Tibial artery (tissue), 4 donors: ENCODE results near the gene BTBD19.
"Not testable (repeated sequence)": the region's sequence is repeated elsewhere in the genome, so short reads cannot be mapped to it uniquely, and the experiment has no call there.

Experiments
- DNase-seq, 2 donors: peaks; one replicate each; pipeline ENCODE4 v3.0.0-alpha.2; 2019
- H3K27ac ChIP-seq, 2 donors: fragments of 200-600 bp; sonication (generic) in 1 of 2; 1 replicate in 1 of 2; 2 replicates in 1 of 2; pipeline ENCODE4 v1.5.1; 2018 to 2019; ENCODE audit warnings: mild to moderate bottlenecking in 1 of 2
- H3K27me3 ChIP-seq, 2 donors: fragments of 200-600 bp; sonication (generic) in 1 of 2; one replicate each; pipeline versions ENCODE4 v1.5.1 to v1.6.0; 2016 to 2019
- H3K36me3 ChIP-seq, 3 donors: fragments of 200-600 bp; sonication (generic) in 2 of 3; one replicate each; pipeline ENCODE4 v1.5.1; 2016 to 2019; ENCODE audit warnings: mild to moderate bottlenecking in 2 of 3
- H3K4me1 ChIP-seq, 4 donors: fragments of 200-600 bp; sonication (generic) in 2 of 4; 1 replicate in 3 of 4; 2 replicates in 1 of 4; pipeline ENCODE4 v1.5.1; 2016 to 2019
- H3K4me3 ChIP-seq, 2 donors: fragments of 200-600 bp; sonication (generic) in 1 of 2; 1 replicate in 1 of 2; 2 replicates in 1 of 2; pipeline ENCODE4 v1.5.1; 2018 to 2019; ENCODE audit warnings: mild to moderate bottlenecking in 2 of 2
- H3K9me3 ChIP-seq, 3 donors: fragments of 200-600 bp; sonication (generic) in 1 of 3; one replicate each; pipeline ENCODE4 v1.5.1; 2016 to 2019
- CTCF ChIP-seq, 2 experiments: fragments of 200-600 bp in 1 of 2; fragments of 450-650 bp in 1 of 2; IDR thresholded peaks; one replicate each; pipeline ENCODE4 v1.5.1; 2017 to 2019; ENCODE audit warnings: antibody characterized with exemption in 2 of 2, mild to moderate bottlenecking in 1 of 2, moderate library complexity in 1 of 2
- intact Hi-C: fragments of 100-400 bp; cut with DNase I; formaldehyde crosslinking; loops from one replicate; pipeline ENCODE4 v1.15.0; 2023; ENCODE audit warnings: low total_unique reads

The BTBD19 gene

GRCh38 chr1:44808063-44808937, at the start of gene BTBD19:
Gene BTBD19 (plus strand): TSS chr1:44808523. CDS start chr1:44808821, 298 bp downstream.
- intact Hi-C loops, result no loop called here
- Histone ChIP-seq H3K9me3 (no peaks in the 10 kb centered on the region), H3K27ac (peak within 1 kb of the TSS; percentile 94 to 97), H3K4me1 (peaks cover 16 to 98% (median 77%) of the 10 kb centered on the region in 4 donors), H3K27me3 (no peaks in the 10 kb centered on the region), H3K4me3 (peak within 1 kb of the TSS; percentile 41 to 48), H3K36me3 (peaks cover 11 to 32% (median 30%) of the 10 kb centered on the region in 3 donors)
- no peak for TF ChIP-seq CTCF (IDR thresholded peaks at IDR 0.05)
- peak; percentile 86 to 94 for DNase-seq

GRCh38 chr1:44759077-44759476, 49.2 kb upstream of the BTBD19 start:
- Histone ChIP-seq H3K9me3 (no peaks in the 10 kb centered on the region), H3K36me3 (peaks cover 0 to 18% (median 0%) of the 10 kb centered on the region in 3 donors), H3K27me3 (no peaks in the 10 kb centered on the region), H3K4me3 (no peak overlapping the region), H3K27ac (no peak overlapping the region), H3K4me1 (no peaks in the 10 kb centered on the region)
- intact Hi-C loops, result no loop called here
- no peak for DNase-seq
- no peak for TF ChIP-seq CTCF (IDR thresholded peaks at IDR 0.05)

- no peak overlapping the region for H3K27ac ChIP-seq
- no peaks in the 10 kb centered on the region for H3K9me3 ChIP-seq
- no peak for TF ChIP-seq CTCF (IDR thresholded peaks at IDR 0.05)
- no peaks in the 10 kb centered on the region for H3K4me1 ChIP-seq
- H3K27me3 ChIP-seq, result no peaks in the 10 kb centered on the region
- H3K36me3 ChIP-seq, result peaks cover 0 to 18% (median 0%) of the 10 kb centered on the region in 3 donors
- intact Hi-C loops, result no loop called here
- no peak overlapping the region for H3K4me3 ChIP-seq
- DNase-seq, result no peak
These were observed 47.4 kb upstream of the BTBD19 start for GRCh38 chr1:44760876-44761275.

GRCh38 chr1:44766421-44766820, 41.9 kb upstream of the BTBD19 start:
- H3K9me3 ChIP-seq, intact Hi-C loops, H3K27me3 ChIP-seq, H3K27ac ChIP-seq, H3K4me3 ChIP-seq, H3K4me1 ChIP-seq, DNase-seq: not testable (repeated sequence)
- H3K36me3 ChIP-seq, result peaks cover 0 to 26% (median 0%) of the 10 kb centered on the region in 3 donors

GRCh38 chr1:44775078-44775929, 33.0 kb upstream of the BTBD19 start, which contains the start of gene RPS8:
Gene RPS8 (plus strand): TSS chr1:44775540. CDS start chr1:44775597, 57 bp downstream.
- no peak for TF ChIP-seq CTCF (IDR thresholded peaks at IDR 0.05)
- peak within 1 kb of the TSS; percentile 96 to 97 for H3K27ac ChIP-seq
- no peaks in the 10 kb centered on the region for H3K9me3 ChIP-seq
- peak within 1 kb of the TSS; percentile 82 to 88 for H3K4me3 ChIP-seq
- intact Hi-C loops, result loop anchor here (5.0 kb wide), 1 partner anchor 43 kb away; the partner anchor contains the start of gene RNU5D-1
- H3K4me1 ChIP-seq, result peaks cover 0 to 27% (median 15%) of the 10 kb centered on the region in 4 donors
- no peaks in the 10 kb centered on the region for H3K27me3 ChIP-seq
- H3K36me3 ChIP-seq, result peaks cover 16 to 41% (median 36%) of the 10 kb centered on the region in 3 donors
- peak; percentile 92 to 95 for DNase-seq
